ENCODE measurements around the gene COPS8.

Gene COPS8

DNA sequence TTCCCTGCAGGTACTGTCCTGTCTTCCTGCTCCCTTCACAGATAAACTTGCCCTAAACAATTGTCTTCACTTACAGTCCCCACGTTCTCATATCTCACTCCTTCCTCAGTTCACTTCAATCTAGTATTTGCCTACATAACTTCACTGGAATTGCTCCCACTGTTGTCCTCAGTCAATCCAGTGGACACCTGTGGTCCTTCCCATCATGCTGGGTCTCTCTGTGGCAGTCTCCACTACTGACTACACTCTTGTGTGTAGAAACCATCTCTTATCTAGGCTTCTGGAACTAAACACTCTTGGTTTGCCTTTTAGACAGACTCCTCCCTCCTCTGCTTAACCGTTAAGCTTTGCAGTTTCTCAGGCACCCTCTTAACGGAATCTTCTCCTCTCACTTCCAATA lies 58.8 kb downstream of the COPS8 start:
- CTCF ChIA-PET: interaction anchor here (0.8 kb wide), 1 partner anchor 277 kb away, joined by 3 read pairs; no protein-coding TSS in a partner anchor
- H3K4me3 ChIP-seq (ENCODE audit: low read depth, low read length): no peak overlapping the region
- no peak overlapping the region for H3K27ac ChIP-seq (ENCODE audit: extremely low read depth, low read depth, low read length)
- POLR2A ChIA-PET: no interaction called here
- no peaks in the 10 kb centered on the region; the same call in 1 of the 2 replicates for H3K9me3 ChIP-seq (ENCODE audit: control insufficient read depth, insufficient read depth, low read depth, low read length)
- H3K4me1 ChIP-seq (ENCODE audit: control insufficient read depth, insufficient read depth, low read length): no peaks in the 10 kb centered on the region
- no peaks in the 10 kb centered on the region for H3K36me3 ChIP-seq (ENCODE audit: control insufficient read depth in 2 of 2, insufficient read depth in 1 of 2, low read length in 2 of 2)
- TF ChIP-seq ZNF433 (tag by site-specific recombination; IDR thresholded peaks at IDR 0.05; ENCODE audit: low read depth) (no peak), ZNF692 (tag by site-specific recombination; IDR thresholded peaks at IDR 0.05) (no peak), ZNF621 (tag by site-specific recombination; IDR thresholded peaks at IDR 0.05) (no peak), ZNF670 (tag by site-specific recombination; IDR thresholded peaks at IDR 0.05; ENCODE audit: low read depth) (no peak), ZNF521 (tag by site-specific recombination; IDR thresholded peaks at IDR 0.05) (no peak), ZFP69B (tag by site-specific recombination; IDR thresholded peaks at IDR 0.05) (no peak), ZNF292 (tag by site-specific recombination; IDR thresholded peaks at IDR 0.05; ENCODE audit: borderline replicate concordance, low read depth) (no peak), ZNF280C (tag by site-specific recombination; IDR thresholded peaks at IDR 0.05) (no peak), ZNF140 (tag by site-specific recombination; IDR thresholded peaks at IDR 0.05) (no peak), ZNF302 (tag by site-specific recombination; IDR thresholded peaks at IDR 0.05; ENCODE audit: low read depth) (no peak), ZNF510 (tag by site-specific recombination; IDR thresholded peaks at IDR 0.05; ENCODE audit: insufficient replicate concordance) (no peak), ZNF660 (tag by site-specific recombination; IDR thresholded peaks at IDR 0.05) (no peak), ZNF146 (tag by site-specific recombination; IDR thresholded peaks at IDR 0.05) (no peak), ZFP37 (tag by site-specific recombination; IDR thresholded peaks at IDR 0.05) (no peak), KLF9 (tag by site-specific recombination; IDR thresholded peaks at IDR 0.05; ENCODE audit: low read depth) (no peak), ZNF202 (tag by site-specific recombination; IDR thresholded peaks at IDR 0.05; ENCODE audit: borderline replicate concordance) (no peak), ZNF132 (tag by site-specific recombination; IDR thresholded peaks at IDR 0.05; ENCODE audit: borderline replicate concordance) (no peak)
- TF ChIP-seq, protein P1, sequence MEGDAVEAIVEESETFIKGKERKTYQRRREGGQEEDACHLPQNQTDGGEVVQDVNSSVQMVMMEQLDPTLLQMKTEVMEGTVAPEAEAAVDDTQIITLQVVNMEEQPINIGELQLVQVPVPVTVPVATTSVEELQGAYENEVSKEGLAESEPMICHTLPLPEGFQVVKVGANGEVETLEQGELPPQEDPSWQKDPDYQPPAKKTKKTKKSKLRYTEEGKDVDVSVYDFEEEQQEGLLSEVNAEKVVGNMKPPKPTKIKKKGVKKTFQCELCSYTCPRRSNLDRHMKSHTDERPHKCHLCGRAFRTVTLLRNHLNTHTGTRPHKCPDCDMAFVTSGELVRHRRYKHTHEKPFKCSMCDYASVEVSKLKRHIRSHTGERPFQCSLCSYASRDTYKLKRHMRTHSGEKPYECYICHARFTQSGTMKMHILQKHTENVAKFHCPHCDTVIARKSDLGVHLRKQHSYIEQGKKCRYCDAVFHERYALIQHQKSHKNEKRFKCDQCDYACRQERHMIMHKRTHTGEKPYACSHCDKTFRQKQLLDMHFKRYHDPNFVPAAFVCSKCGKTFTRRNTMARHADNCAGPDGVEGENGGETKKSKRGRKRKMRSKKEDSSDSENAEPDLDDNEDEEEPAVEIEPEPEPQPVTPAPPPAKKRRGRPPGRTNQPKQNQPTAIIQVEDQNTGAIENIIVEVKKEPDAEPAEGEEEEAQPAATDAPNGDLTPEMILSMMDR (tag by site-specific recombination; IDR thresholded peaks at IDR 0.05): no peak
- TF ChIP-seq, protein P2, sequence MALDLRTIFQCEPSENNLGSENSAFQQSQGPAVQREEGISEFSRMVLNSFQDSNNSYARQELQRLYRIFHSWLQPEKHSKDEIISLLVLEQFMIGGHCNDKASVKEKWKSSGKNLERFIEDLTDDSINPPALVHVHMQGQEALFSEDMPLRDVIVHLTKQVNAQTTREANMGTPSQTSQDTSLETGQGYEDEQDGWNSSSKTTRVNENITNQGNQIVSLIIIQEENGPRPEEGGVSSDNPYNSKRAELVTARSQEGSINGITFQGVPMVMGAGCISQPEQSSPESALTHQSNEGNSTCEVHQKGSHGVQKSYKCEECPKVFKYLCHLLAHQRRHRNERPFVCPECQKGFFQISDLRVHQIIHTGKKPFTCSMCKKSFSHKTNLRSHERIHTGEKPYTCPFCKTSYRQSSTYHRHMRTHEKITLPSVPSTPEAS (tag by site-specific recombination; IDR thresholded peaks at IDR 0.05): no peak

DNA sequence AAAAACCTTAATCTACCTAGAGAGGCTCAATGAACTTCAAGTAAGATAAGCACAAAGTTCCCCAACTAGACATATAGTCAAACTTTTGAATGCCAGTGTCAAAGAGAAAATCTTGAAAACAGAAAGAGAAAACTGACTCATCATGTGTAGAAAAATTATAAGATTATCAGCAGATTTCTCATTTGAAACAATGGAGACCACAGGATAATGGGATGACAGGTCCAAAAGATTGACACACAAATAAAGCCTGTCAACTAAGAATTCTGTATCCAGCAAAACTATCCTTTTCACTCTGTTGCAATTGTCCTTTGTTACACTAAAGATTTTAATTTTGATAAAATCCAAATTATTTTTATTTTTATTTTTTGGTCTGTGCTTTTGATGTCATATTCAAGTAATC lies 61.6 kb downstream of the COPS8 start:
- CTCF ChIA-PET: interaction anchor here (0.6 to 1.6 kb wide), 4 partner anchors 12 to 1371 kb away, joined by 3 to 6 read pairs (median 3); no protein-coding TSS in a partner anchor
- Histone ChIP-seq H3K27ac (ENCODE audit: extremely low read depth, low read depth, low read length) (no peak overlapping the region), H3K9me3 (ENCODE audit: control insufficient read depth, insufficient read depth, low read depth, low read length) (no peaks in the 10 kb centered on the region; the same call in 1 of the 2 replicates), H3K36me3 (ENCODE audit: control insufficient read depth in 2 of 2, insufficient read depth in 1 of 2, low read length in 2 of 2) (no peaks in the 10 kb centered on the region), H3K4me1 (ENCODE audit: control insufficient read depth, insufficient read depth, low read length) (no peaks in the 10 kb centered on the region), H3K4me3 (ENCODE audit: low read depth, low read length) (no peak overlapping the region)
- POLR2A ChIA-PET: no interaction called here
- TF ChIP-seq, protein P3, sequence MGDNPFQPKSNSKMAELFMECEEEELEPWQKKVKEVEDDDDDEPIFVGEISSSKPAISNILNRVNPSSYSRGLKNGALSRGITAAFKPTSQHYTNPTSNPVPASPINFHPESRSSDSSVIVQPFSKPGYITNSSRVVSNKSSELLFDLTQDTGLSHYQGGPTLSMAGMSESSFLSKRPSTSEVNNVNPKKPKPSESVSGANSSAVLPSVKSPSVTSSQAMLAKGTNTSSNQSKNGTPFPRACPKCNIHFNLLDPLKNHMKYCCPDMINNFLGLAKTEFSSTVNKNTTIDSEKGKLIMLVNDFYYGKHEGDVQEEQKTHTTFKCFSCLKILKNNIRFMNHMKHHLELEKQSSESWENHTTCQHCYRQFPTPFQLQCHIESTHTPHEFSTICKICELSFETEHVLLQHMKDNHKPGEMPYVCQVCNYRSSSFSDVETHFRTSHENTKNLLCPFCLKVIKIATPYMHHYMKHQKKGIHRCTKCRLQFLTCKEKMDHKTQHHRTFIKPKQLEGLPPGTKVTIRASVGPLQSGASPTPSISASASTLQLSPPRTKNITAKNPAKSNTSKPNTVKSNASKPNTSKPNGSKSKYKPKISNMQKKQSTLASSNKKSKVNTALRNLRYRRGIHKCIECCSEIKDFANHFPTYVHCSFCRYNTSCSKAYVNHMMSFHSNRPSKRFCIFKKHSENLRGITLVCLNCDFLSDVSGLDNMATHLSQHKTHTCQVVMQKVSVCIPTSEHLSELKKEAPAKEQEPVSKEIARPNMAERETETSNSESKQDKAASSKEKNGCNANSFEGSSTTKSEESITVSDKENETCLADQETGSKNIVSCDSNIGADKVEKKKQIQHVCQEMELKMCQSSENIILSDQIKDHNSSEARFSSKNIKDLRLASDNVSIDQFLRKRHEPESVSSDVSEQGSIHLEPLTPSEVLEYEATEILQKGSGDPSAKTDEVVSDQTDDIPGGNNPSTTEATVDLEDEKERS (tag by site-specific recombination; IDR thresholded peaks at IDR 0.05): no peak
- peak; percentile 75; the same call in 1 of the 2 replicates for TF ChIP-seq TRIM28 (IDR thresholded peaks at IDR 0.05; ENCODE audit: borderline replicate concordance, low read length)
- TF ChIP-seq SETDB1 (IDR thresholded peaks at IDR 0.05; ENCODE audit: insufficient read length, low read length): peak; percentile 97
